Measurements from ENCODE around the gene SERP2. TPM values are rescaled to one million over a fixed set of nuclear protein-coding genes. Genes with fewer than 3 reads are reported as not detected.

Gene SERP2
- total and polyA plus RNA-seq, 2 donors (not counting 1 experiment from before 2014, with no cell fraction given) = 10.6 to 15.5 TPM

DNA sequence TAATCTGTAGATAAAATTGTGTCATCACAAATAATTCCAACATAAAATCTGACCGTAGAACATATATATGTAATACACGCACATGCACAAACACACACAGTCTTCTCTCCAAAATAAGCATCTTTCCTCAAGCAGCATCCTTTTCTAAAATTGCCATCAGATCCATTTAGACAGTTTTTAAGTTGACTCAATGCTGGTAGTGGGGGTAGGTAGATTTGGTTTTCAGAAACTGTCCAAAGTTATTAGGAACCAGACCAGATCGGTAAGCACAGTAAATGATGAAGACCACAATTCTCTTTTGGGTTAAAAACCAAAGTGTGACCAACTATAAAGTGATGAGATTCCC, 64.6 kb downstream of the SERP2 start:
- Histone ChIP-seq H3K36me3 (ENCODE audit: control insufficient read depth, insufficient read depth, low read length) (peaks cover 2% of the 10 kb centered on the region), H2AFZ (ENCODE audit: low read length) (no peak overlapping the region), H3K27me3 (ENCODE audit: control insufficient read depth, insufficient read depth, low read length) (no peaks in the 10 kb centered on the region), H3K27ac (ENCODE audit: insufficient read depth, low read length) (no peak overlapping the region), H3K79me2 (ENCODE audit: control insufficient read depth, insufficient read depth, low read length) (peaks cover 12% of the 10 kb centered on the region), H3K9ac (ENCODE audit: insufficient read depth, low read length) (no peak overlapping the region), H3K4me3 (replicated peaks in 1 of 4; ENCODE audit: control extremely low read depth in 1 of 4, insufficient read depth in 1 of 4, low read depth in 3 of 4, low read length in 4 of 4) (no peak overlapping the region), H3K4me1 (ENCODE audit: control insufficient read depth, extremely low read depth, insufficient read depth, low read length) (peaks cover 4% of the 10 kb centered on the region), H3K9me3 (ENCODE audit: control insufficient read depth, insufficient read depth, low read depth, low read length) (no peaks in the 10 kb centered on the region), H3K4me2 (ENCODE audit: extremely low read depth, insufficient read depth, low read length) (no peak overlapping the region), H4K20me1 (ENCODE audit: control insufficient read depth, extremely low read depth, insufficient read depth, low read length) (no peaks in the 10 kb centered on the region)
- no peak for DNase-seq (ENCODE audit: low read depth in 2 of 2)
- TF ChIP-seq EZH2 (IDR thresholded peaks at IDR 0.05; ENCODE audit: low read length, missing control alignments) = no peak
- TF ChIP-seq, protein P1, sequence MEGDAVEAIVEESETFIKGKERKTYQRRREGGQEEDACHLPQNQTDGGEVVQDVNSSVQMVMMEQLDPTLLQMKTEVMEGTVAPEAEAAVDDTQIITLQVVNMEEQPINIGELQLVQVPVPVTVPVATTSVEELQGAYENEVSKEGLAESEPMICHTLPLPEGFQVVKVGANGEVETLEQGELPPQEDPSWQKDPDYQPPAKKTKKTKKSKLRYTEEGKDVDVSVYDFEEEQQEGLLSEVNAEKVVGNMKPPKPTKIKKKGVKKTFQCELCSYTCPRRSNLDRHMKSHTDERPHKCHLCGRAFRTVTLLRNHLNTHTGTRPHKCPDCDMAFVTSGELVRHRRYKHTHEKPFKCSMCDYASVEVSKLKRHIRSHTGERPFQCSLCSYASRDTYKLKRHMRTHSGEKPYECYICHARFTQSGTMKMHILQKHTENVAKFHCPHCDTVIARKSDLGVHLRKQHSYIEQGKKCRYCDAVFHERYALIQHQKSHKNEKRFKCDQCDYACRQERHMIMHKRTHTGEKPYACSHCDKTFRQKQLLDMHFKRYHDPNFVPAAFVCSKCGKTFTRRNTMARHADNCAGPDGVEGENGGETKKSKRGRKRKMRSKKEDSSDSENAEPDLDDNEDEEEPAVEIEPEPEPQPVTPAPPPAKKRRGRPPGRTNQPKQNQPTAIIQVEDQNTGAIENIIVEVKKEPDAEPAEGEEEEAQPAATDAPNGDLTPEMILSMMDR (conservative IDR thresholded peaks at IDR 0.05 in 1 of 2, IDR thresholded peaks at IDR 0.05 in 1 of 2; ENCODE audit: low read depth in 1 of 2, low read length in 2 of 2) = no peak

DNA sequence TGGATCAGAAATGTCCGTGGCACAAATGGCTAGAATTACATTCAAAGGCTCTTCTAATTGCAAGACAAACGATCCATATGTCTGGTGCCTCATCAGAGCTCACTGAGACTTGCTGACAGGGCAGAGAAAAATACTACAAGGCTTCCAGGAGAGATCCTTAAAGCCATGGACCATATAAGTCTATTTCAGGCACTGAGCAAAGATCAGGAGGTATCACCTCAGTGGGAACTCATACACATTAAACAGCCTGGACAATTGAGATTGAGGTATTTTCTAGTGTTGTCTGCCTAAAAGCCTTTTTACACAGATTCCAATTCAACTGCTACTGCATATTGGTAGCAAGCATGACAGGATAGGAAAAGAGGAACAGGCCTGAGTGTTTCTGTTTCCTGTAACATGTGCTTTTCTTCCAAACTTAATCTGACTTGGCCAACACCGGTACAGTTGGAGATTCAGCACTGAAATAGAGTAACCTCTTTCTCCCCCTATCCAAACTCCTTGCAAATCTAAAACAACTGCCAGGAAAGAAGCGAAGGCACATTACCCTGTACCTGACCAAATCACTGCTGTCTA, 65.9 kb downstream of the SERP2 start:
- no peaks in the 10 kb centered on the region for H3K9me3 ChIP-seq (ENCODE audit: control insufficient read depth, insufficient read depth, low read depth, low read length)
- no peak for TF ChIP-seq EZH2 (IDR thresholded peaks at IDR 0.05; ENCODE audit: low read length, missing control alignments)
- TF ChIP-seq, protein P1 (conservative IDR thresholded peaks at IDR 0.05 in 1 of 2, IDR thresholded peaks at IDR 0.05 in 1 of 2; ENCODE audit: low read depth in 1 of 2, low read length in 2 of 2) = no peak
- no peak for DNase-seq (ENCODE audit: low read depth in 2 of 2)
- peaks cover 4% of the 10 kb centered on the region for H3K4me1 ChIP-seq (ENCODE audit: control insufficient read depth, extremely low read depth, insufficient read depth, low read length)
- H4K20me1 ChIP-seq (ENCODE audit: control insufficient read depth, extremely low read depth, insufficient read depth, low read length) = no peaks in the 10 kb centered on the region
- no peaks in the 10 kb centered on the region for H3K36me3 ChIP-seq (ENCODE audit: control insufficient read depth, insufficient read depth, low read length)
- H3K79me2 ChIP-seq (ENCODE audit: control insufficient read depth, insufficient read depth, low read length) = peaks cover 10% of the 10 kb centered on the region
- H3K9ac ChIP-seq (ENCODE audit: insufficient read depth, low read length) = no peak overlapping the region
- H2AFZ ChIP-seq (ENCODE audit: low read length) = no peak overlapping the region
- H3K27me3 ChIP-seq (ENCODE audit: control insufficient read depth, insufficient read depth, low read length) = no peaks in the 10 kb centered on the region
- no peak overlapping the region for H3K4me3 ChIP-seq (replicated peaks in 1 of 4; ENCODE audit: control extremely low read depth in 1 of 4, insufficient read depth in 1 of 4, low read depth in 3 of 4, low read length in 4 of 4)
- H3K27ac ChIP-seq (ENCODE audit: insufficient read depth, low read length) = no peak overlapping the region
- H3K4me2 ChIP-seq (ENCODE audit: extremely low read depth, insufficient read depth, low read length) = no peak overlapping the region

DNA sequence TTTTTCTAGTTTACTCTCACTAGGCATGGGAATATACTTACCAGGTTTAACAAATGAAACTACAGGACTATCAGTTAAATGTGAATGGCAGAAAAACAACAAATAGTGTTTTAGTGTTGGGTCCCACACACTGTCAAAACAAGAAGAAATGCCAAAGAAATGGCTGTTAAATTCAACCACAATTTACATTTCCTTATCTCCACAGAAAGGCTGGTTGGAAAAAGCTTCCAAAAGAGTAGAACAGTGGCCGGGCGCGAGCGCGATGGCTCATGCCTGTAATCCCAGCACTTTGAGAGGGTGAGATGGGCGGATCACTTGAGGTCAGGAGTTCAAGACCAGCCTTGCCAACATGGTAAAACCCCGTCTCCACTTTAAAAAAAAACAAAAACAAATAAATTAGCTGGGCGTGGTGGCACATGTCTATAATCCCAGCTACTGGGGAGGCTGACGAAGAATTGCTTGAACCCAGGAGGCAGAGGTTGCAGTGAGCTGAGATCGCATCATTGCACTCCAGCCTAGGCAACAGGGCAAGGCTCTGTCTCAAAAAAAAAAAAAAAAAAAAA, 66.5 kb downstream of the SERP2 start:
- no peaks in the 10 kb centered on the region for H4K20me1 ChIP-seq (ENCODE audit: control insufficient read depth, extremely low read depth, insufficient read depth, low read length)
- H3K4me1 ChIP-seq (ENCODE audit: control insufficient read depth, extremely low read depth, insufficient read depth, low read length) = peaks cover 4% of the 10 kb centered on the region
- peak; percentile 24 to 52 for DNase-seq (ENCODE audit: low read depth in 2 of 2)
- no peak overlapping the region for H3K4me3 ChIP-seq (replicated peaks in 1 of 4; ENCODE audit: control extremely low read depth in 1 of 4, insufficient read depth in 1 of 4, low read depth in 3 of 4, low read length in 4 of 4)
- peaks cover 10% of the 10 kb centered on the region for H3K79me2 ChIP-seq (ENCODE audit: control insufficient read depth, insufficient read depth, low read length)
- H3K36me3 ChIP-seq (ENCODE audit: control insufficient read depth, insufficient read depth, low read length) = no peaks in the 10 kb centered on the region
- no peak overlapping the region for H3K4me2 ChIP-seq (ENCODE audit: extremely low read depth, insufficient read depth, low read length)
- H3K27me3 ChIP-seq (ENCODE audit: control insufficient read depth, insufficient read depth, low read length) = no peaks in the 10 kb centered on the region
- no peak overlapping the region for H2AFZ ChIP-seq (ENCODE audit: low read length)
- H3K27ac ChIP-seq (ENCODE audit: insufficient read depth, low read length) = no peak overlapping the region
- TF ChIP-seq, protein P1 (conservative IDR thresholded peaks at IDR 0.05 in 1 of 2, IDR thresholded peaks at IDR 0.05 in 1 of 2; ENCODE audit: low read depth in 1 of 2, low read length in 2 of 2) = no peak
- TF ChIP-seq EZH2 (IDR thresholded peaks at IDR 0.05; ENCODE audit: low read length, missing control alignments) = no peak
- no peak overlapping the region for H3K9ac ChIP-seq (ENCODE audit: insufficient read depth, low read length)
- no peaks in the 10 kb centered on the region for H3K9me3 ChIP-seq (ENCODE audit: control insufficient read depth, insufficient read depth, low read depth, low read length)

Other genes starting within 250 kb of the SERP2 start
- gene TSC22D1, start 202.5 kb downstream of the SERP2 start, total RNA-seq = 57.8 and 97.6 TPM in 2 replicates
- 80.4 and 95.3 TPM in 2 replicates for gene TSC22D1, start 202.5 kb downstream of the SERP2 start, polyA plus RNA-seq

Measured in fibroblast of lung (primary cell).